K562 (cell line): ENCODE measurements around the gene HSF4. TPM values are rescaled to one million over a fixed set of nuclear protein-coding genes. Genes with fewer than 3 reads are reported as not detected.

Experiments used
- ATAC-seq: fragments of 200-7000 bp; cut with Tn5 transposase; 3 replicates; pipeline ENCODE4 v1.9.1; 2020; ENCODE audit warnings: moderate library complexity
- BruUV-seq: library from RNA; stranded (reverse); fragments of 400-500 nt; replicated peaks from 2 replicates; lab custom pipeline; 2021; lab: Mats Ljungman, UMichigan
- CTCF ChIA-PET: fragments of 300-600 bp; formaldehyde crosslinking; extraction: SDS; loops from one replicate; lab custom pipeline; 2021; ENCODE audit warnings: low intra/inter-chr PET ratio; lab: Yijun Ruan, JAX
- POLR2A ChIA-PET: fragments of 300-600, 350-650 bp; sonication (Branson Sonifier 250); formaldehyde crosslinking; extraction: SDS; loops from one replicate; lab custom pipeline; 2021; ENCODE audit warnings: antibody characterized with exemption, inconsistent platforms; lab: Yijun Ruan, JAX
- DNase-seq, 4 experiments: peaks; one replicate each; pipeline versions ENCODE4 v3.0.0 to v3.0.0-alpha.2; 2011 to 2018; ENCODE audit warnings: low spot score in 3 of 4, mixed read lengths in 3 of 4; ENCODE audit errors: extremely low read depth in 1 of 4
- FAIRE-seq: peaks from 2 replicates; lab custom pipeline; 2011; peaks lifted over from hg19 to GRCh38; lab: Jason Lieb, UNC
- H2AFZ ChIP-seq: 2 replicates; pipeline ENCODE4 v1.6.0; 2011; ENCODE audit warnings: low read depth, low read length, control low read depth, inconsistent platforms
- H3K27ac ChIP-seq: fragments of 200-600 bp; 3 replicates; pipeline ENCODE4 v1.8.0; 2011; ENCODE audit warnings: low read depth, mild to moderate bottlenecking, control low read depth, inconsistent platforms, low read length, moderate library complexity, mixed read lengths; ENCODE audit errors: extremely low read depth
- H3K27me3 ChIP-seq, 2 experiments: fragments of 300-600 bp in 1 of 2; 2 replicates in 1 of 2; 3 replicates in 1 of 2; pipeline versions ENCODE4 v1.6.0 to v1.8.0; 2011; ENCODE audit warnings: inconsistent platforms in 2 of 2, low read length in 2 of 2, mild to moderate bottlenecking in 1 of 2, mixed read lengths in 1 of 2, moderate library complexity in 1 of 2; ENCODE audit not compliant: control insufficient read depth in 2 of 2, insufficient read depth in 2 of 2
- H3K36me3 ChIP-seq: fragments of 300-600 bp; 3 replicates; pipeline ENCODE4 v1.8.0; 2011; ENCODE audit warnings: mild to moderate bottlenecking, low read length, inconsistent platforms; ENCODE audit not compliant: control insufficient read depth, insufficient read depth
- H3K4me1 ChIP-seq, 2 experiments: fragments of 200-600 bp in 1 of 2; replicated peaks in 1 of 2; 2 replicates in 1 of 2; 3 replicates in 1 of 2; pipeline versions ENCODE4 v1.5.1 to v1.8.0; 2011; ENCODE audit warnings: inconsistent platforms in 2 of 2, low read length in 2 of 2, mild to moderate bottlenecking in 1 of 2, mixed read lengths in 1 of 2, moderate library complexity in 1 of 2; ENCODE audit not compliant: control insufficient read depth in 2 of 2, insufficient read depth in 2 of 2
- H3K4me2 ChIP-seq: 2 replicates; pipeline ENCODE4 v1.6.1; 2011; ENCODE audit warnings: low read length, control low read depth, inconsistent platforms, mixed read lengths; ENCODE audit not compliant: insufficient read depth
- H3K4me3 ChIP-seq: fragments of 200-600 bp; sonication (generic), shearing (Covaris generic); 2 replicates; pipeline ENCODE4 v1.5.1; 2016; ENCODE audit warnings: control low read depth, inconsistent platforms
- H3K79me2 ChIP-seq: fragments of 200-600 bp; 3 replicates; pipeline ENCODE4 v1.8.0; 2011; ENCODE audit warnings: low read length, inconsistent platforms; ENCODE audit not compliant: control insufficient read depth, insufficient read depth
- H3K9ac ChIP-seq, 2 experiments: 2 replicates each; pipeline versions ENCODE4 v1.6.0 to v1.6.1; 2011; ENCODE audit warnings: low read depth in 2 of 2, low read length in 2 of 2, control low read depth in 1 of 2, inconsistent platforms in 1 of 2, mild to moderate bottlenecking in 1 of 2, mixed read lengths in 1 of 2; ENCODE audit not compliant: insufficient read depth in 1 of 2
- H3K9me1 ChIP-seq: one replicate; pipeline ENCODE4 v1.6.0; 2011; ENCODE audit warnings: inconsistent platforms, mild to moderate bottlenecking, low read length, moderate library complexity; ENCODE audit not compliant: control insufficient read depth, insufficient read depth
- H3K9me3 ChIP-seq: replicated peaks from 2 replicates; pipeline ENCODE4 v1.5.1; 2011; ENCODE audit warnings: low read depth, low read length, inconsistent platforms; ENCODE audit not compliant: control insufficient read depth, insufficient read depth
- H4K20me1 ChIP-seq: replicated peaks from 2 replicates; pipeline ENCODE4 v1.6.1; 2011; ENCODE audit warnings: low read length, inconsistent platforms, mixed read lengths; ENCODE audit not compliant: control insufficient read depth, insufficient read depth
- BHLHE40 ChIP-seq: IDR thresholded peaks from 2 replicates; pipeline ENCODE4 v1.6.1; 2011; ENCODE audit warnings: low read length, improper control_type of control experiment
- CCNT2 ChIP-seq: IDR thresholded peaks from 2 replicates; pipeline ENCODE4 v1.6.1; 2011; ENCODE audit warnings: borderline replicate concordance, low read depth, mild to moderate bottlenecking, moderate library complexity, mixed read lengths, low read length; ENCODE audit not compliant: insufficient read length; ENCODE audit errors: extremely low read depth
- ESRRA ChIP-seq: fragments of 450-650 bp; IDR thresholded peaks from 2 replicates; pipeline ENCODE4 v1.6.1; 2014; ENCODE audit warnings: low read depth, mild to moderate bottlenecking, moderate library complexity, borderline replicate concordance
- HDAC6 ChIP-seq: IDR thresholded peaks from 2 replicates; pipeline ENCODE4 v1.6.1; 2012; ENCODE audit warnings: low read depth, mild to moderate bottlenecking, control low read depth, inconsistent platforms, low read length, moderate library complexity
- JUNB ChIP-seq: fragments of 450-650 bp; formaldehyde crosslinking; conservative IDR thresholded peaks from 2 replicates; pipeline ENCODE4 v1.4.0; 2020; ENCODE audit warnings: mild to moderate bottlenecking
- MCM2 ChIP-seq: fragments of 450-650 bp; IDR thresholded peaks from 2 replicates; pipeline ENCODE4 v1.6.1; 2017; ENCODE audit warnings: low read depth, mild to moderate bottlenecking
- MED1 ChIP-seq: sonication (generic); formaldehyde crosslinking; IDR thresholded peaks from 2 replicates; pipeline ENCODE4 v1.8.1; 2023; ENCODE audit warnings: missing genetic modification reagents, borderline replicate concordance
- NFE2 ChIP-seq: IDR thresholded peaks from 2 replicates; pipeline ENCODE4 v1.6.1; 2014; ENCODE audit warnings: antibody characterized with exemption, low read depth
- PHF8 ChIP-seq: fragments of 200-600 bp; sonication (generic); IDR thresholded peaks from 2 replicates; pipeline ENCODE4 v1.6.1; 2012; ENCODE audit warnings: mixed run types, mild to moderate bottlenecking, inconsistent platforms, low read length, moderate library complexity, borderline replicate concordance
- RBM39 ChIP-seq: fragments of 200-400 bp; formaldehyde crosslinking; optimal IDR thresholded peaks from 2 replicates; pipeline ENCODE3; 2018; ENCODE audit warnings: low read depth, low read length
- ZBED1 ChIP-seq: IDR thresholded peaks from 2 replicates; pipeline ENCODE4 v1.6.1; 2014
- ZBTB17 ChIP-seq: fragments of 450-650 bp; formaldehyde crosslinking; IDR thresholded peaks from 2 replicates; pipeline ENCODE4 v1.4.0; 2020; ENCODE audit warnings: mild to moderate bottlenecking
- ZNF263 ChIP-seq: sonication (generic); formaldehyde crosslinking; IDR thresholded peaks from 2 replicates; pipeline ENCODE4 v1.8.0; 2022; ENCODE audit warnings: mild to moderate bottlenecking, missing genetic modification reagents, borderline replicate concordance
- ZNF384 ChIP-seq: IDR thresholded peaks from 2 replicates; pipeline ENCODE4 v1.6.1; 2012; ENCODE audit warnings: low read depth, low read length, improper control_type of control experiment
- WGBS: fragments of 100-300 bp; shearing (Covaris generic); methylation state at CpG from one replicate; pipeline ENCODE4 v1.1.6; 2016; ENCODE audit warnings: low coverage, mixed read lengths; ENCODE audit not compliant: insufficient coverage; ENCODE audit errors: missing lambda C conversion rate; 5-methylcytosine and 5-hydroxymethylcytosine counted together
- in situ Hi-C: fragments of 300-500 bp; cut with MboI; formaldehyde crosslinking; loops from 4 replicates; pipeline ENCODE4 v1.15.0; 2018; ENCODE audit warnings: inconsistent platforms, mixed read lengths
- intact Hi-C: fragments of 100-400 bp; cut with micrococcal nuclease; formaldehyde crosslinking; loops from 2 replicates; pipeline ENCODE4 v1.14.2; 2022
- polyA plus RNA-seq, 8 experiments: library from polyadenylated mRNA; depleted of rRNA in 4 of 8; stranded (reverse) in 5 of 8; unstranded in 3 of 8; fragments of >200 nt; fragmentation: Nextera tagmentation in 2 of 8; fragmentation: Illumina TruSeq in 1 of 8; extraction: Ambion mirVana in 2 of 8; extraction: Trizol in 1 of 8; gene quantifications; 2 replicates each; pipeline versions ENCODE4 v1.2.1 to v1.2.3, GENCODE V29; 2011 to 2014; ENCODE audit warnings: inconsistent platforms in 1 of 8, missing spikeins in 1 of 8
- total RNA-seq, 7 experiments: library from RNA; depleted of rRNA in 6 of 7; stranded (reverse); fragments of >200 nt in 6 of 7; fragmentation: Illumina TruSeq in 2 of 7; extraction: Trizol in 2 of 7; gene quantifications; 2 replicates each; pipeline versions ENCODE4 v1.2.1 to v1.2.3, GENCODE V29; 2011 to 2021; ENCODE audit warnings: low replicate concordance in 1 of 7
- TF ChIP-seq, protein P1 (sequence below): fragments of 200-800 bp; sonication (Bioruptor generic); IDR thresholded peaks from 2 replicates; pipeline ENCODE4 v1.6.1; 2017; ENCODE audit warnings: missing genetic modification characterization, missing compliant biosample characterization
- TF ChIP-seq, protein P2 (sequence below), 3 experiments: fragments of 200-800 bp in 1 of 3; sonication (Bioruptor generic) in 1 of 3; sonication (generic) in 1 of 3; formaldehyde crosslinking in 1 of 3; IDR thresholded peaks; 2 replicates each; pipeline versions ENCODE4 v1.6.1 to v1.8.0; 2016 to 2022; ENCODE audit warnings: mild to moderate bottlenecking in 2 of 3, missing compliant biosample characterization in 2 of 3, missing genetic modification characterization in 2 of 3, missing genetic modification reagents in 1 of 3
- TF ChIP-seq, protein P3 (sequence below): sonication (generic); formaldehyde crosslinking; IDR thresholded peaks from 2 replicates; pipeline ENCODE4 v1.5.0; 2020; ENCODE audit warnings: missing genetic modification reagents
- TF ChIP-seq, protein P4 (sequence below): conservative IDR thresholded peaks from 2 replicates; pipeline ENCODE4 v1.6.1; 2011; ENCODE audit warnings: low read depth, mild to moderate bottlenecking, low read length; ENCODE audit not compliant: control insufficient read depth

Gene HSF4
- total and polyA plus RNA-seq, 9 of the 15 experiments (the other 6 are each of a cell fraction or from before 2014, with no cell fraction given): 0.50 to 35.4 (median 8.8) TPM; not detected in 1

DNA sequence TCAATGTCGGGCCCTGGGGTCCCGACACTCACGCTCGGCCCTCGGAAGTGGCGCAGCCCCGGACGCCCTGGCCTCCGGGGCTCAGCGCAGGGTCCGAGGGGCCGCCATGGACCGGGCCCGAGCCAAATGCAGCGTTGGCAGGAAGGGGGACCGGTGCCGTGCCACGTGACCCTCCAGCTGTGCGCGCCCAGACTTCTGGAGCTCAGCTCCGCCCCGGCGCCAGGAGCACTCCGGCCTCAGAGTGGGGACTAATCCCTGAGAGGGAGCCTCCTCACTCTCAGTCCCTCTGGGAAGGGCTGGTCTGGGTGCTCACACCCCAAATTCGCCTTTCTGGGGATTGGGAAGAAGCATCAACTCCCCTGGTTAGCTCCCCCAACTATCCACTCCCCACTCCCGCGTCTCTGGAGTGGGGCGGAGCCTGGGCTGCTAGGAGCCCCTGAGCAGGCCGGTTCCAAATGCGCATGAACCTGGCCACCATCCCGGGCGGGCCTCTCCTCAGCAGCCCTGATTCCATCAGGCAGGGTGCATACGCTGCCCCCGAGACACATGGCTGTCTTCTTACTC lies 13.6 kb upstream of the HSF4 start, which contains the start of gene B3GNT9:
B3GNT9 (minus strand) TSS at position 166 of the 564 bp plus-strand sequence. CDS start 513 bp downstream, outside the sequence.
- Histone ChIP-seq H3K4me2 (peak within 1 kb of the TSS; percentile 49), H3K36me3 (peaks cover 31% of the 10 kb centered on the region; the same call in 2 of the 3 replicates), H3K9me1 (no peaks in the 10 kb centered on the region), H3K27me3 (no peaks in the 10 kb centered on the region), H3K4me1 (peaks cover 3 to 41% of the 10 kb centered on the region in 2 experiments; a peak in 4 of 5 replicates), H4K20me1 (peaks cover 7% of the 10 kb centered on the region), H3K9ac (peak within 1 kb of the TSS in 1 of 2 experiments; percentile 41; a peak in 3 of 4 replicates), H3K9me3 (no peaks in the 10 kb centered on the region), H3K79me2 (no peaks in the 10 kb centered on the region), H3K4me3 (peak within 1 kb of the TSS; percentile 37), H2AFZ (peak within 1 kb of the TSS; percentile 62; the same call in 1 of the 2 replicates), H3K27ac (no peak within 1 kb of the TSS)
- 46% methylated on average over 21 of the region's 34 CpGs for WGBS
- intact Hi-C loops (no loop called here), in situ Hi-C loops (loop anchor here (25.0 kb wide), 1 partner anchor 189 kb away; the partner anchor contains the start of gene CES3)
- BruUV-seq: no TSS peak
- FAIRE-seq (no peak), DNase-seq (peak; percentile 43 to 52 (median 48)), ATAC-seq (peak; percentile 53)
- CTCF ChIA-PET: interaction anchor here (0.5 kb wide), 1 partner anchor 13 kb away, joined by 4 read pairs; the partner anchor contains the start of gene HSF4
- POLR2A ChIA-PET: interaction anchor here (0.6 to 1.7 kb wide), 4 partner anchors 9 to 167 kb away, joined by 3 to 6 read pairs (median 4); no protein-coding TSS in a partner anchor
- TF ChIP-seq NFE2 (no peak), RBM39 (no peak), MCM2 (no peak), ZNF384 (no peak), ZNF263 (CRISPR knock-in tag) (no peak), CCNT2 (no peak), ESRRA (no peak), ZBTB17 (CRISPR knock-in tag) (no peak), BHLHE40 (peak; percentile 27; the same call in 1 of the 2 replicates), HDAC6 (no peak), JUNB (no peak), PHF8 (no peak), ZBED1 (no peak), MED1 (no peak)
- TF ChIP-seq, protein P1, sequence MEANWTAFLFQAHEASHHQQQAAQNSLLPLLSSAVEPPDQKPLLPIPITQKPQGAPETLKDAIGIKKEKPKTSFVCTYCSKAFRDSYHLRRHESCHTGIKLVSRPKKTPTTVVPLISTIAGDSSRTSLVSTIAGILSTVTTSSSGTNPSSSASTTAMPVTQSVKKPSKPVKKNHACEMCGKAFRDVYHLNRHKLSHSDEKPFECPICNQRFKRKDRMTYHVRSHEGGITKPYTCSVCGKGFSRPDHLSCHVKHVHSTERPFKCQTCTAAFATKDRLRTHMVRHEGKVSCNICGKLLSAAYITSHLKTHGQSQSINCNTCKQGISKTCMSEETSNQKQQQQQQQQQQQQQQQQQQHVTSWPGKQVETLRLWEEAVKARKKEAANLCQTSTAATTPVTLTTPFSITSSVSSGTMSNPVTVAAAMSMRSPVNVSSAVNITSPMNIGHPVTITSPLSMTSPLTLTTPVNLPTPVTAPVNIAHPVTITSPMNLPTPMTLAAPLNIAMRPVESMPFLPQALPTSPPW (CRISPR knock-in tag): no peak
- TF ChIP-seq, protein P2, sequence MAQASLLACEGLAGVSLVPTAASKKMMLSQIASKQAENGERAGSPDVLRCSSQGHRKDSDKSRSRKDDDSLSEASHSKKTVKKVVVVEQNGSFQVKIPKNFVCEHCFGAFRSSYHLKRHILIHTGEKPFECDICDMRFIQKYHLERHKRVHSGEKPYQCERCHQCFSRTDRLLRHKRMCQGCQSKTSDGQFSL (CRISPR knock-in tag; IDR thresholded peaks at IDR 0.05): no peak
- TF ChIP-seq, protein P2 (tag; IDR thresholded peaks at IDR 0.05): no peak
- TF ChIP-seq, protein P3, sequence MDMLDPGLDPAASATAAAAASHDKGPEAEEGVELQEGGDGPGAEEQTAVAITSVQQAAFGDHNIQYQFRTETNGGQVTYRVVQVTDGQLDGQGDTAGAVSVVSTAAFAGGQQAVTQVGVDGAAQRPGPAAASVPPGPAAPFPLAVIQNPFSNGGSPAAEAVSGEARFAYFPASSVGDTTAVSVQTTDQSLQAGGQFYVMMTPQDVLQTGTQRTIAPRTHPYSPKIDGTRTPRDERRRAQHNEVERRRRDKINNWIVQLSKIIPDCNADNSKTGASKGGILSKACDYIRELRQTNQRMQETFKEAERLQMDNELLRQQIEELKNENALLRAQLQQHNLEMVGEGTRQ (CRISPR knock-in tag): peak; percentile 78
- TF ChIP-seq, protein P4, sequence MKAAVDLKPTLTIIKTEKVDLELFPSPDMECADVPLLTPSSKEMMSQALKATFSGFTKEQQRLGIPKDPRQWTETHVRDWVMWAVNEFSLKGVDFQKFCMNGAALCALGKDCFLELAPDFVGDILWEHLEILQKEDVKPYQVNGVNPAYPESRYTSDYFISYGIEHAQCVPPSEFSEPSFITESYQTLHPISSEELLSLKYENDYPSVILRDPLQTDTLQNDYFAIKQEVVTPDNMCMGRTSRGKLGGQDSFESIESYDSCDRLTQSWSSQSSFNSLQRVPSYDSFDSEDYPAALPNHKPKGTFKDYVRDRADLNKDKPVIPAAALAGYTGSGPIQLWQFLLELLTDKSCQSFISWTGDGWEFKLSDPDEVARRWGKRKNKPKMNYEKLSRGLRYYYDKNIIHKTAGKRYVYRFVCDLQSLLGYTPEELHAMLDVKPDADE: no peak
